GM18867 (cell line): ENCODE results near the gene COL9A3.

ENCODE experiments used
- ATAC-seq: cut with Tn5 transposase; IDR thresholded peaks from one replicate; pipeline ENCODE4 v1.9.1; 2021; ENCODE audit warnings: mild to moderate bottlenecking, moderate library complexity; ENCODE audit not compliant: unreplicated experiment

COL9A3 gene

DNA sequence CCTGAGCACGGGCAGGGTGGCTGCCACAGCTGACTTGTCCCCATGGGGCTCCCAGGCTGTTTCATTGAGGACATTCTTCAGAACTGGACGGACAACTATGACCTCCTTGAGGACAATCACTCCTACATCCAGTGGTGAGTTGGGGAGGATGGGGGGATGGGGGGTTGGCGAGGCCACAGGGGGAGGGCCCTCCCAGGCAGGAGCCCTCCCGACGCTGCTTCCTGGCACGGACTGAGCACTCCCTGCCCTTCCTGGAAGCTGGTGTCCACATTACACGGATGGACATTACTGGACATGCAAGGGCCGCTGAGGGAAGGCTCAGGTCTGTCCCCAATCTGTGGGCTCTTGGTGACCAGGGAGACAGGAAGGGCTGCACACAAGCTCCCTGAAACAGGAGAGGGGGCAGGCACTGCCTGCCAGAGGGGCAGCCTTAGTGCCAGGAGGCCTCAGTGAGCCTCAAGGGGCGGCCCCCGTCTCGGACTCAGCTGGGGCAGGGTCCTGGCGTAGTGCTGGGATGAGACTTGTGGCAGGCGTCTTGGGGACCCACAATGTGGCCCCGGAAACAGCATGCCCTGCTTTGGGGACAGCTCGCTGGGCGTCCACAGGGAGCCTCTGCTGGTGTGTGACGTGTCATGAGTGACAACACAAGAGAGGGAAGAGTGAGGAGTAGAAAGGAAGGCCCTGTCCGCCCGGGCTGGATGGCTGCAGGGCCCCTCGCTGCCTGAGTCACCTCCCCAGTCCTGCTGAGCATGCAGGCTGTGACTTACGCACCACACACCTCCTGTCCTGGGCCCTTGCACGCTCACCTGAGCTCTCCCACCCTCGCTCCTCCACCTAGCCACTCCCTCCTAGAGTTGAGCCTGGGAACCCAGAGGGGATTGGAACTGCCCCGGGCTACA, 7.1 kb upstream of the COL9A3 start:
- no peak for ATAC-seq

DNA sequence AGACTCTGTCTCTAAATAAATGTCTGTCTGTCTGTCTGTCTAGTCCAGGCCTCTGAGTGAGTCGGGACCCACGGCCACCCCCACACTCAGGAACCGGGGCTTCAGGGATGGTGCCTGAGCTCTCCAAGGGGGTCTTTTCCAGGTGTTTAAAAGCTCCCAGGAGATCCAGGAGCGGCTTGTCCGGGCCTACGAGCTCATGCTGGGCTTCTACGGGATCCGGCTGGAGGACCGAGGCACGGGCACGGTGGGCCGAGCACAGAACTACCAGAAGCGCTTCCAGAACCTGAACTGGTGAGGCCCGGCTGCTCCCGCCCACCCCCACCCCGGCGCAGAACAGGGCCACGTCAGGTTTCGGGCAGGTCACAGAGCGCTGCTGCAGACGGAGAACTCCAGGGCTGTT, 5.5 kb upstream of the COL9A3 start:
- ATAC-seq = no peak

DNA sequence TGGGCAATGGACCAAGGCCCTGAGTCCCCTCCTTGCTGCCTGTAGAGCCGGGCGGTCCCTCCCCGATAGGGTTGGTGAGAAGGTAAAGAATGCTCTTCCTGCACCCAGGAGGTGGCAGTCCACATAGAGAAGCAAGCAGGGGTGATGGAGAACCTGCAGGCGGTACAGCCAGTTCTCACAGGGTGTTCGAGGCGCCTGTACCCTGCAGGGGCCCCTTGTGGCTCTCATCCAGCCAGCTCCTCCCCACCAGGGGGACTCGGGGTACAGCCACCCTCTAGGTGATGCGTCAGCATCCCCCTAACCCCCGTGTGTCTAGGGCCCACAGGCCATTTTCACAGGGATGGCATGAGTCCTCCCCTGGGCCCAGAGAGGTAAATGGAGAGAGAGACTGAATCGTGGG, 5.1 kb upstream of the COL9A3 start:
- ATAC-seq = no peak

DNA sequence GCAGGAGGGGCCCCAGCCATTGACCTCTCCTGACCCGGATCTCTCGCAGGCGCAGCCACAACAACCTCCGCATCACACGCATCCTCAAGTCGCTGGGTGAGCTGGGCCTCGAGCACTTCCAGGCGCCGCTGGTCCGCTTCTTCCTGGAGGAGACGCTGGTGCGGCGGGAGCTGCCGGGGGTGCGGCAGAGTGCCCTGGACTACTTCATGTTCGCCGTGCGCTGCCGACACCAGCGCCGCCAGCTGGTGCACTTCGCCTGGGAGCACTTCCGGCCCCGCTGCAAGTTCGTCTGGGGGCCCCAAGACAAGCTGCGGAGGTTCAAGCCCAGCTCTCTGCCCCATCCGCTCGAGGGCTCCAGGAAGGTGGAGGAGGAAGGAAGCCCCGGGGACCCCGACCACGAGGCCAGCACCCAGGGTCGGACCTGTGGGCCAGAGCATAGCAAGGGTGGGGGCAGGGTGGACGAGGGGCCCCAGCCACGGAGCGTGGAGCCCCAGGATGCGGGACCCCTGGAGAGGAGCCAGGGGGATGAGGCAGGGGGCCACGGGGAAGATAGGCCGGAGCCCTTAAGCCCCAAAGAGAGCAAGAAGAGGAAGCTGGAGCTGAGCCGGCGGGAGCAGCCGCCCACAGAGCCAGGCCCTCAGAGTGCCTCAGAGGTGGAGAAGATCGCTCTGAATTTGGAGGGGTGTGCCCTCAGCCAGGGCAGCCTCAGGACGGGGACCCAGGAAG, 4.5 kb upstream of the COL9A3 start:
- ATAC-seq = no peak

DNA sequence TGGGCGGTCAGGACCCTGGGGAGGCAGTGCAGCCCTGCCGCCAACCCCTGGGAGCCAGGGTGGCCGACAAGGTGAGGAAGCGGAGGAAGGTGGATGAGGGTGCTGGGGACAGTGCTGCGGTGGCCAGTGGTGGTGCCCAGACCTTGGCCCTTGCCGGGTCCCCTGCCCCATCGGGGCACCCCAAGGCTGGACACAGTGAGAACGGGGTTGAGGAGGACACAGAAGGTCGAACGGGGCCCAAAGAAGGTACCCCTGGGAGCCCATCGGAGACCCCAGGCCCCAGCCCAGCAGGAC, 4.0 kb upstream of the COL9A3 start:
- no peak for ATAC-seq

DNA sequence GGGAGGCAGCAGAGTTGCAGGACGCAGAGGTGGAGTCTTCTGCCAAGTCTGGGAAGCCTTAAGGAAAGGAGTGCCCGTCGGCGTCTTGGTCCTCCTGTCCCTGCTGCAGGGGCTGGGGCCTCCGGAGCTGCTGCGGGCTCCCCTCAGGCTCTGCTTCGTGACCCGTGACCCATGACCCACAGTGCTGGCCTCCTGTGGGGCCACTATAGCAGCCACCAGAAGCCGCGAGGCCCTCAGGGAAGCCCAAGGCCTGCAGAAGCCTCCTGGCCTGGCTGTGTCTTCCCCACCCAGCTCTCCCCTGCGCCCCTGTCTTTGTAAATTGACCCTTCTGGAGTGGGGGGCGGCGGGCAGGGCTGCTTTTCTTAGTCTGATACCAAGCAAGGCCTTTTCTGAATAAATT, 3.3 kb upstream of the COL9A3 start:
- ATAC-seq = no peak

DNA sequence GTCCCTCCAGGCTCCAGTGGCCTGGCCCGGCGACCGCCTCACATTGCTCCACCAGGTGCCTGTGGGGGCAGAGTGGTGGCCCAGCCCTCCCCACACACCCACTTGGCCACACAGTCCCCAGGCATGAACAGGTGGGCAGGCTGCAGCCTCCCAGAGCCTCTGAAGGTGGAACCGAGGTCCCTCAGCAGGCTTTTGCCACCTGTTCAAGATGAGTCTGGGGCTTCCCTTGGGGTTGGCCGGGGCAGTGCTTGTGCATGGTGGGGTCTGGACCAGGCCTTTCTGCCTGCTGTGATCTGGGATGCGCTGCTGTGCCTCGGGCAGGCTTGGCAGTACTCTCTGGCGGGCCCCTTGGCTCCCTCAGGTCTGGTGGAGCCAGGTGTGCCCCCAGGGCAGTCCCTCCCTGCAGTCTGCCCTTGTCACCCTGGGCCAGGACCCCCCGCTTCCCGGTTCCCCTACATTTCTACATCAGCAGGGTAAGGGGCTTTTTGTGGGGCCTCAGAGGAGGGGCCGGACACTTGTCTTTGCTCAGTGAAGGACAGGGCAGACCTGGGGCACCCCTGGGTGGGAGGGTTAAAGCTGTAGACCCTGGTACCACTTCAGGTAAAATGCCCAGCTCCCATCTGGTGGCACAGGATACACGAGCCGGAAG, 2.7 kb upstream of the COL9A3 start:
- ATAC-seq = no peak

DNA sequence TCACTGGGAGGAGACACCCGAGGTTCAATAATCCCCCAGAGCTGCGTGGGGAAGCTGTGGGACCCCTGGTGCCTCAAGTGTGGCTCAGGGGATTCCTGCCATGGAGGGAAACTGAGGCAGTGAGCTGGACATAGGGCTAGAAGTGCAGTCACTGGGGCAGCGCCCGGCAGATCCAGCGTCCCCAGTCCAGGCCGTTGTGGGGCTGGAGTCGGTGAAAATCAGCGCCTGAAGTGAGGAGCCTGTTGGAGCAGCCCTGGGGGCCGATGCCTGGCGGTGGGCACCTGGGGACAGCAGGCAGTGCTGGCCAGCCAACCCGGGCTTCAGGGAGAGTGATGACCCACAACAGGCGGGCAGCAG, 2.2 kb upstream of the COL9A3 start:
- no peak for ATAC-seq

DNA sequence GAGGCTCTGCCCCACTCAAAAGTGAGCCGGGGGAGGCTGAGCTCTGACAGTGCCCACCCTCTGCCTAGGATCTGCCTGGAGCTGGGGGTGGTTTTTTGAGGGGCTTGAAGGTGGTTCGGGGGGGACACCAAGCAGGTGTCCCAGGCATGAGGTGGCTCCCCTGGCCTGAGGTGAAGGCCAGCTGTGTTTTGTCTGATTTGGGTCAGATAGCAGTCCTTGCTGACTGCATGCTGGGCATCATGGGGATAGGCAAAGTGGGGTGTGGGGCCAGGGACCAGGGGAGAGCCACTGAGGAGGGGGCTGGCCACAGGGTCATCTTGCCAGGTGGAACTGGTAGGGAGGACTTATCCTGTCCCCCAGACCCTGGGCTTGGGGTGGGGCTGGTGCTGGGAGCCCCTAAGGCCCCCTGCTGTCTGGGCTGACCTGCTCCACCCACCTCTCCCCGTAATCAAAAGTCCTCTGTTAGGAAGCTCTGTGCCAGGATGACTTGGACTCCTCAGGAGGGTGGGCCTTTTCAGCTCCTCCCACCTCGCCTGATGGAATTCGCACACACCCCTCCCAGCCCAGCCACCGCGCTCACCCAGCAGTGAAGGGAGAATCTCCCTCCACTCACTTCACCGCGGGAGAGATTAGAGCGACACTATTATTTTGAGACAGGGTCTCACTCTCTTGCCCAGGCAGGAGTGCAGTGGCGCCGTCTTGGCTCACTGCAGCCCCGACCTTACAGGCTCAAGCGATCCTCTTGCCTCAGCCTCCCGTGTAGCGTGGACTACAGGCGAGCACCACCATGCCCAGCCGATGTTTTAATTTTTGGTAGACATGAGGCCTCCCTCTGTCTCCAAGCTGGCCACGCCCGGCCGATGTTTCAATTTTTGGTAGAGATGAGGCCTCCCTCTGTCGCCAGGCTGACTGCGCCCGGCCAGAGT, 1.5 kb upstream of the COL9A3 start:
- ATAC-seq = no peak

DNA sequence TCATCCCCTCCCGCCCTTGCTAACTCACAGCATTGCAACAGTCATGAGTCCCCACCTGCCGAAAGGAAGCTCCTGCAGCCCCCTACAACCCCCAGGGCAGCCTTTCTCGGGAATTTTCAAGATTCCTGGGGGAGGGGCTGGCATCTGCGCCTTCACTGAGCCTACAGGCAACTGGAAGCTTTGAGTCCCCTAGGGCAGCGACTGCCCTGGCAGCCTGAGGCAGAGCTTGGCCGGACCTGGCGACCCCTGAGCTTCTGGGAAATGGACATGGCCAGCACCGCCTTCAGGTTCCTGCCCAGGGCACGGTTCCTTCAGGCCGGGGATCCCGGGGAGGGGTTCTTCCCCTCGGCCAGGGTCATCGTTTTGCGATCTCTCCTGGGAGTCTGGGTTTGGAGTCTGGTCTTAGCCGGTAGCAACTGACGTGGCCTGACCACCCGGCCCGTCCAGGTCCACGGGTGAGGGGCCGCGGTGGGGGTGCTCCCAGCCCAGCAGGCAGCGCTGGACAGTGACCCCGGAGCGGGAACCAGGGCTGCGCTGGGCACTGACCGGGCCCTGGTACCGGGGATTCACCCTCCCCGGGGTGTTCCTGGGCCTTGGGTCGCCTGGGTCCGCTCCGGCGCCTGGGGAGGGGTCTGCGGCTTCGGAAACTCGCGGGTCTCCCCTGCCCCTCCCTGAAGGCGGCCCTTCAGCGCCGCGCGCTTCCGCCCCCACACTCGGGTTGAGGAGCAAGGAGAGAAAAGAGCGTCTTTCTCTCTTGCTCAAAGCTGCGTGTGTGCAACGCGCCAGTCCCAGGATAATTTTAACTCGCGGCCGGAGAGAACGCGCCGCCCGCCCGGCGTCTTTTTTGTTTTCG, 593 bp upstream of the COL9A3 start:
- no peak for ATAC-seq

DNA sequence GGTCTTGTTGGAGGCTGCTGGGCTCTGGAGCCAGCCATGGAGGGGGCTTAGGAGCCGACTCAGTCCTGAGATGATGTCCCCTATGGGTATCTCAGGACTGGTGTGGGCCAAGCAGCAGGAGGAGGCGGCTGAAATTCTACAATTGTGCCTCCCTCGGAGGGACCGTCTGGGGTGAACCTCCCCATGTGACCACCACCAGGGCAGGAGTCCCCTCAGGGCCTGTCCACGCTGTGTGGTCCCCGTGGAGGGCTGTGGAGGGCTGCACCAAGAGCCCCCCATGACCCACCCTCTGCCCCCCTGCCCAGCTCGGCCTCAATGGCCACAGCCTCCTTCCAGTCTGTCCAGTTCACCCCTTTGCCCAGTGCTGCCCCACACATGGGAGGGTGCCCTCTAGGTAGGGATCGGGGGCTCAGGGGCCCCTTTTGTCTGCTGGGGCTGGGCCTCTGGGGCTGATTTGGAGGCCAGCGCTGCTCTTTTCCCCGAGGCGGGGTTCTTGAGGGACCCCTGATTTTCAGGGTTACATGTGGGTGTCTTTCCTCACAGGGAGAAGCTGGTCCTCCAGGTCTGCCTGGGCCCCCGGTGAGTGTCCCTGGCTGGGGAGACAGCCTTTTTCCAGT, 1.2 kb downstream of the COL9A3 start:
- no peak for ATAC-seq

DNA sequence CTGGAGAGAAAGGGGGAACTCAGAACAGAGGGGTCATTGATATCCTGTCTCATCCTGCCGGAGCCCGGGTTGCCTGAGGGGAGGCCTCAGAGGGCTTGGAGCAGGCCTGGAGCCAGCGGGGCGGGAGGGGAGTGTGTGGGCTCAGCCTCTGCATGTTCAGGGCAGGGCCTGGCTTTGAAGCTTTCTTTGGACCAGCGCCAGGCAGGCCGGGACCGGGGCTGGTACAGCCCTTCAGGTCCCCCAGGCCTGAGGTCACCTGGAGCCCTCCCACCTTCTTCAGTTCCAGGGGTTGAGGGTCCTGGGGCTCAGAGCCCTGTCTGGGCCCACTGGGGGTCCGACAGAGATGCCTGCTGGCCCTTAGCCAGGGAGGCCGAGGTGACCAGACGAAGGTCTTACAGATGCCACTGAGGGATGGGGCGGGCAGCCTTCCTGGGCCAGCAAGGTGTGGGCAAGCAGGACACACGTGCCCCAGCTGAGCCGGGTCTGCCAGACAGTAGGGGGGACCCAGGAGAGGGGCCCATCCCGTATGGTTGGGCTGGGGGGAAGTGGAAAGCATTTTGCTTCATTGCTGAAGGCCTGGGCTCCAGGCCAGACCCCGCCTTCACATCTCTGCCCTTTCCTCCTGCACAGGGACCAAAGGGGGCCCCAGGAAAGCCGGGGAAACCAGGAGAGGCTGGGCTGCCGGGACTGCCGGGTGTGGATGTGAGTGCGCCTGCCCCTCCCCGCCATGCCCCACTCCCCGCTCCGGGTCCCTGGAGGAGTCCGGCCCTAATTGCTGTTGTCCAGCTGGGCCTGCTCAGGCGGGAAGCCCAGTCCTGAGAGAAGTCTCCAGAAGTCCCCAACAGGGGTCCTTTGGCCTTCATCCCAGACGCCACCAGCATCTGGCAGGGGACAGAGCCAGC, 2.0 kb downstream of the COL9A3 start:
- ATAC-seq = no peak

DNA sequence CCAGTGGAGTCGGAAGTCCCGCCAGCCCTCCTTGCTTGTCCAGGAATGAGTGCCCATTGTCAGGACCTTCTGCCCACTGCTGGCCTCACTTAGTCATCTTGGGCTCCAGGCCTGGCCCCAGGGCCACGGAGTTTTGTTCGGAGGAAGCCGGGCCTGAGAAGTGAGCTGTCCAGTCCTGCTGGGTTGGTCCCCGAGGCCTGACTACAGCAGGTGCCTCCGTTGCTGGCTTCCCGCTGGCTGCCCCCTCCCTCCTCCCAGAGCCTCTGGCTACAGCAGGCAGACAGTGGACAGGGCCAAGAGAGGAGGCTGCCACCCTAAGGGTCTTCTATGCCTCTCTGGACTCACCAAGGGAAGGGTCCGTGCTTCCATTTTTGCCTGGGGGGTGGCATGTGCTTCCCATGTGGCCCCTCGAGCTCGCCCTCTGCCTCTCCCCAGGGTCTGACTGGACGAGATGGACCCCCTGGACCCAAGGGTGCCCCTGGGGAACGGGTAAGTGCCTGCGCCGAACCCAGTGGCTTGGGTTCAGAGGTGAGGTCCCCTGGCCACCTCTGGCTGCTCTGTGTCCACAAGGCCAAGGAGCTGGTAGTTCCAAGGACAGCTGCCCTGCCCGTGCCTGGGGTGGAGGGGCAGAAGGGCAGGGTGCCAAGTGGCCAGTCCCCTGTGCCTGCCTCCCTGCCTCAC, 2.8 kb downstream of the COL9A3 start:
- no peak for ATAC-seq

DNA sequence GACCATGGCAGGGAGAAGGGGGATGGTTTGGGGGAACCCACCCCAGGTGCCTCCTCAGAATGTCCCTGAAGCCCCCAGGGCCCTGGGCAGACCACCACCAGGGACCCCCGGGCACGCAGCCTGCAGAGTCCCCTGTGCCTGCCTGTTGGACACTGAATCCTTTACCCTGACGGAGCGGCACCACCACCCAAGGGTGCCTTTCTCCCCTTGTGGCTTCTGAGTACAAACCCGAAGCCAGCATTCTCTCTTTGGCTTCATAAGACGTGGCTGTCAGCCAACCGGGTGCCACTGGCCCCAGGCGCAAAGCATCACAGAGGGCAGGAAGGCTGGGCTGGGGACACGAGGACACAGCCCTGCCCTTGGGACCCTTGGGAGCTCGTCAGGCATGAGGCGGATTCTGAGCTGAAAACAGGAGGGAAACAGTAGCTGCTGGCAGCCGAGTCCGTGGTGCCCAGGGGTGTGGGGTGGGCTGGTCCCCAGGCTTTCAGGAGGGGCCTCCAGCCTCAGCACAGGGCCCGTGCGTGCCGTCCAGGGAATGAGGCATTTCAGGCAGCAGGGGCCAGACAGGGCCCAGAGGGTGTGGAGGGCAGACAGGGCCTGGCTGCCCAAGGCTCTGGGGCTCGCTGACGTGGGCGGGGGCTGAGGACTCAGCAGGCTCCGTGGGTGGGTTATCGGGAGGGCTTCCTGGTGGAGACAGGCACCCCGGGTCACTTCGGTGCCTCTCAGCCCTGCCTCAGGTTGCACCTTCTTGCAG, 3.5 kb downstream of the COL9A3 start:
- ATAC-seq = no peak

DNA sequence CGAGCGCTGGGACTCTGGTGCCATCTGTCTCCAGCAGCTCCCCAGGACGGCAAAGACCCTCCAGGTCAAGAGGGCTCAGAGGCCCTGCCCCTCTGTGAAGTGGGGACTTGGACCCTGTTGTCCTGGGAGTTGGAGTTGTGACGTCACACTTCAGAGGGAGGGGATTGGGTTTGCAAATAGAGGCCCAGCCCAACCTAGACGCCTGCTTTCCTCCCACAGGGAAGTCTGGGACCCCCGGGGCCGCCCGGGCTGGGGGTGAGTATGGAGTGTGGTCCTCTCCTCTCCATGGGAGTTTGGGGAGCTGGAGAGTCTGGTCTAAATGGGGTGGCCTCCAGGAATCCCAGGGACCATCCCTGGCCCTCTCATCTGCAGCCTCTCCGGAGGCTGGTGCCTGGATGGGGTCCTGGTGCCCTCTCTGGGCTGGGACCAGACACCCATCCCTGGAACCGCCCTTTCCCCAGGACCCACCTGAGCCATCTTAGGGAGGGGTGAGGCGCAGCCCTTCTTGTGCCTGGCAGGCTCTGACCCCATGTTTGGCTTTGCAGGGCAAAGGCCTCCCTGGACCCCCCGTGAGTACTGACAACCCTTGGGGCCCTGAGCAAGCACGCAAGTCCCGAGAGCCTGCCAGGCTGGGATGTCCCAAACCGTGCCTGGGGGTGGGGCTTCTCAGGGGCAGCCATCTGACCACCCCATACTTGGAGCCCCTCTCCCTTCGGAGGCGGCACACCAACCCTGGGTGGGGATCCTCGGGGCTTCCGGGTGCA, 4.3 kb downstream of the COL9A3 start:
- ATAC-seq = no peak

DNA sequence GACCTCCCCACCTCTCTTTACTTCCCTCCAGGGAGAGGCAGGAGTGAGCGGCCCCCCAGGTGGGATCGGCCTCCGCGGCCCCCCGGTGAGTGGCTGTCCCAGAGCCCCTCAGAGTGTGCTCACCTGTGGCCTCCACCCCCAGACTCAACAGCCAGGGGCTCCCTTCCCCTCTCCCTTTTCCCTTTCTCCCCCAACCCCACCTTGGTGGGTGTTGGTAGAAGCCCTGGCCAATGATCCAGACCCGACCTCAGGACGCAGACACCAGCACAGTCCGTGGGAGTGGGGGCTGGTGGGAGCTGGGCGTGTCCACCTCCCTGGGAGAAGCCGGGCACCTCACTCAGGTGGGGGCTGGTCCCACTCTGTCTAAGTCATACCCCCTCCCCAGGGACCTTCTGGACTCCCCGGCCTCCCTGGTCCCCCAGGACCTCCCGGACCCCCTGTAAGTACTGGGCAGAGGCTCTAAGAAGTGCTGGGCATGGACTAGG, 4.9 kb downstream of the COL9A3 start:
- no peak for ATAC-seq
